IPS-18a (cell line): ENCODE measurements around the gene ZNF451.

Experiments used
- H3K27ac ChIP-seq: one replicate; pipeline ENCODE4 v1.5.1; 2013; ENCODE audit warnings: low read length
- H3K27me3 ChIP-seq: one replicate; pipeline ENCODE4 v1.6.1; 2013; ENCODE audit warnings: mild to moderate bottlenecking, low read length; ENCODE audit not compliant: control insufficient read depth, insufficient read depth
- H3K36me3 ChIP-seq: one replicate; pipeline ENCODE4 v1.6.1; 2013; ENCODE audit warnings: low read depth, low read length; ENCODE audit not compliant: control insufficient read depth
- H3K4me1 ChIP-seq: one replicate; pipeline ENCODE4 v1.6.1; 2013; ENCODE audit warnings: low read depth, low read length; ENCODE audit not compliant: control insufficient read depth
- H3K4me3 ChIP-seq: one replicate; pipeline ENCODE4 v1.5.1; 2013; ENCODE audit warnings: low read length
- H3K9ac ChIP-seq: one replicate; pipeline ENCODE4 v1.6.1; 2013; ENCODE audit warnings: mild to moderate bottlenecking, low read length, moderate library complexity
- H3K9me3 ChIP-seq: one replicate; pipeline ENCODE4 v1.6.1; 2013; ENCODE audit warnings: low read depth, low read length; ENCODE audit not compliant: control insufficient read depth

The ZNF451 gene

DNA sequence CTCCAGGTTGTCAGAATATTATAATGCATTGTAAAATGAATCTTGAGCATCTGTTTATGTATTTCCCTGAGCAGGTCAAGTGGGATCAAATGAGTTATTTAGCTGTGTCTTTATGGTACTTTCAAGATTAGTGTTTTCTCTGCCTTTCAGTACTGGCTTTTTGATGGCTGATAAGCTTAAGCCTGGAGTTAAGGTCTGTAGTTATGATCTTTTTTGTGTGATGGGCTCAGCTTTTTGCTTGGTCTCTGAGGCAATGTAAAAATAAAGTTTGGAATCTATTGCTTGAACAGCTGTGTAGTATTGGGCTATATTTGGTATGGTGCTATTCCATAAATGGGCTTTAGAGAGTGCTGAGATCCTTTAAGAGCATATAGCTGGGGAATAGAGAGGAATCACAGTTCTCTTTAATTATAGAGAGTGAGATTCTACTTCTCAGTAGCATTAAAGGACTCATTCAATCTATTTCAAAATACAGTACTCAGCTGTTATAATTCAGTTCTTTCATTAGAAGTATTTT, 40.7 kb downstream of the ZNF451 start:
- Histone ChIP-seq H3K9me3 (no peaks in the 10 kb centered on the region), H3K27ac (no peak overlapping the region), H3K9ac (no peak overlapping the region), H3K27me3 (no peaks in the 10 kb centered on the region), H3K4me3 (no peak overlapping the region), H3K36me3 (peaks cover 3% of the 10 kb centered on the region), H3K4me1 (no peaks in the 10 kb centered on the region)

DNA sequence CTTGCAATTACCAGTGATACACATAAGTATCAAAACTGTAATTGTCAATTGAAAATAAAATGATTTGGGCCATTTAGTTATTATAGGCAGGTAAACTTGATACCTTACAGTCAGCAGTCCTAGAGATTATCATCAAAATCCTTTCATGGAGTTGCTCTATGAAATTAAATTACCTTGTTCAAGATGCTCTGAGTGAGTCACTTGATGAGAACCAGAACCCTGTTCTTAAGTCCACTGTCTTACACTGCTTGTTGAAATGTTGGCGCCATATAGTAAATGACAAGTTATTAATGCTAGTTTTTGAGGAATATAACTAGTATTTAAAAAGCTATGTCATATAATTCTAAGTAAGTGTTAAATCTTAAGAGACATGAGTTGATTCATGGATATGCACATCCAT, 45.0 kb downstream of the ZNF451 start:
- H3K9ac ChIP-seq = no peak overlapping the region
- no peaks in the 10 kb centered on the region for H3K4me1 ChIP-seq
- no peaks in the 10 kb centered on the region for H3K36me3 ChIP-seq
- no peak overlapping the region for H3K4me3 ChIP-seq
- H3K27ac ChIP-seq = no peak overlapping the region
- no peaks in the 10 kb centered on the region for H3K27me3 ChIP-seq
- H3K9me3 ChIP-seq = no peaks in the 10 kb centered on the region

DNA sequence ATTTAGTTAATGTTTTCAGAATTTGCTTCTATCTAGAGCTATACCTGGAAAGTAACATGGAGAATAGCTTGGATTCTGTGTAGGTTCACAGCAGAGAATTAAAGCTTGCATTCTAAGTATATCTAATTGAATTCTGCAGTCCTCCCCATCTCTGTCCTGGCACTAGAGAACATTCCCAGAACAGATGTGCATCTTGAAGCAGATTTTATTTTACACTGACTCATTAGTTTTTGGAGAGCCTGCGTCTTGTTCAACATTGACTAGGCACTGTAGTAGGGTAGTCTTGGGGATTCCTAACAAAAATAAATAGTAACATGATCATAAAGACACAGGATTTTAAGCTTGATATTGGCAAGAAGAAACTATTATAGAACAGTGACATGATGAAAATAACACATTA, 45.9 kb downstream of the ZNF451 start:
- Histone ChIP-seq H3K9ac (no peak overlapping the region), H3K4me3 (no peak overlapping the region), H3K9me3 (no peaks in the 10 kb centered on the region), H3K27ac (no peak overlapping the region), H3K27me3 (no peaks in the 10 kb centered on the region), H3K36me3 (no peaks in the 10 kb centered on the region), H3K4me1 (no peaks in the 10 kb centered on the region)

DNA sequence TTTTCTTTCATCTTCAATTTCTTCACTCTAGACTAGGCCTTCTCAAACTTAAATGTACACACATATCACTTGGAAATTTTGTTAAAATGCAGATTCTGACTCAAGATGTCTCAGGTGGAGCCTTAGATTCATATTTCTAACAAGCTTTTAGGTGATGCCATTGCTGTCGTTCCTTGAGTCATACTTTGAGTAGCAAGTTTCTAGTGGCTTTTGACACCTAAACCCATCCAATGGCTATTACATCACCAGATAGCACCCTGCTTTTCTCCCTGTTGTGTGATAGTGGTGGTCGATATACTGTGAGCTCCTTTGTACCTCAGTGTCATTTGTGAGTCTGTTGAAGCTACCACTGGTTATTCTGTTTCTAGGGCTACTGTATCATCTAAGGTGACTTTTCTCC, 47.4 kb downstream of the ZNF451 start:
- H3K27ac ChIP-seq = no peak overlapping the region
- H3K9me3 ChIP-seq = no peaks in the 10 kb centered on the region
- no peak overlapping the region for H3K4me3 ChIP-seq
- H3K9ac ChIP-seq = no peak overlapping the region
- no peaks in the 10 kb centered on the region for H3K4me1 ChIP-seq
- H3K36me3 ChIP-seq = no peaks in the 10 kb centered on the region
- no peaks in the 10 kb centered on the region for H3K27me3 ChIP-seq

DNA sequence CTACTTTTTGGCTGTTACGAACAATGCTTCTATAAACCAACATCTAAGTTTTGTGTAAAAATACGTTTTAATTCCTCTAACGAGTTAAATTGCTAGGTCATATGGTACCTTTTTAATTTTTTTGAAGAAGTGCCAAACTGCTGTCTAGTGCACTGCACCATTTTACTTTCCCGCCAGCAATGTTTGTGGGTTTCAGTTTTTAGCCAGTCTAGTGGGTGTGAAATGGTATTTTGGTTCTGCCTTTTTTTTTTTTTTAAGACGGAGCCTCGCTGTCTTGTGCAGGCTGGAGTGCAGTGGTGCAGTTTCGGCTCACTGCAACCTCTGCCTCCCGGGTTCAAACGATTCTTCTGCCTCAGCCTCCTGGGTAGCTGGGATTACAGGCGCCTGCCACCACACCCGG, 48.0 kb downstream of the ZNF451 start:
- no peak overlapping the region for H3K9ac ChIP-seq

DNA sequence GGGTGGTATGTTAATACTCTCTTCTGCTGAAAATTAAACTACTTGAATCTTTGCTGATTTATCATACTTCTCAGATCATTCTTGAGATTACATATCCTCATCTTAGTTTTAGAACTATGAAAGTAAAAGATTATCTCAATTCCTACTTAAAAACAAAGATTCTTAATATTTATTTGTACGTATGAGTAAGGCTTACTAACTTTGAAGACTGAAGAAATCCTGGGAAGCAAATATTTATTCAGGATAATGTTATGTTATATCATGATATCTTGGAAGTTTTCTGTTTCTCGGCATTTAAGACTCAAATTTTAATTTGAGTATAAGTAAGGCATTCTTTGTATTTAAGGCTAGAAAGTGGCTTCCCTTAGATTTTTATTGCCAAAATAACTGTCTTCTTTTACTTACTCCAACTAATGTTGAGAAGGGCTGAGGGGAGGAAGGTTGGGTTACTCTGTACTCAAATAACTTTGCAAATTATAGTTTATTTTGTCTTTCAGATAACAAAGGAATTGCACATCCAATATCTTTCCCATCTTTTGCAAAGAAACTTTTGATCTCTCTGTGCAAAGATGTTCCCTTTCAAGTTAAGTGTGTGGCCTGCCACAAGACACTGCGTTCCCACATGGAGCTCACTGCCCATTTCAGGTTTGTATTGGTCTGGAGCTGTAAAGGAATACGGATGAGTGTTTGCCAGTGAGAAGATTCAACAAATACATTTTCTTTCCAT, 51.6 kb downstream of the ZNF451 start:
- H3K9me3 ChIP-seq = no peaks in the 10 kb centered on the region
- H3K27me3 ChIP-seq = no peaks in the 10 kb centered on the region
- H3K4me1 ChIP-seq = no peaks in the 10 kb centered on the region
- no peak overlapping the region for H3K4me3 ChIP-seq
- H3K27ac ChIP-seq = no peak overlapping the region
- no peak overlapping the region for H3K9ac ChIP-seq
- H3K36me3 ChIP-seq = no peaks in the 10 kb centered on the region

More for the DNA sequence above, 48.0 kb downstream of the ZNF451 start:
- H3K9me3 ChIP-seq = no peaks in the 10 kb centered on the region
- no peaks in the 10 kb centered on the region for H3K4me1 ChIP-seq
- H3K36me3 ChIP-seq = no peaks in the 10 kb centered on the region
- H3K27ac ChIP-seq = no peak overlapping the region
- H3K27me3 ChIP-seq = no peaks in the 10 kb centered on the region
- no peak overlapping the region for H3K4me3 ChIP-seq

DNA sequence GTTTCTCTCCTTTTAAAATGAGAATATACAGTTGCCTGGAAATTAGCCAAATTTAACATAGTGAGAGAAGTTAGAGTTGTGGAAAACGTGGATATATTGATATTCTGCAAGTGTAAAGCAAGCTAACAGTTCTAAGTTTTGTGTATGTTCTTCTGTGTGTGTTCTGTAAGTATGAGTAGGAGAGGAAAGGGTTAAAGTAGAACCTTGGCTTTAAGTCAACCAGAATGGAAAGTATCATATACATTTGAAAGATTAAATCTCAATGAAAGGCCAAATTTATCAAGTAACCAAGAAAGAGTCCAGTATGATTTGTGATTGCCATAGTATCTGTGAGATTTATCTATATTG, 52.2 kb downstream of the ZNF451 start:
- H3K9ac ChIP-seq = no peak overlapping the region
- H3K9me3 ChIP-seq = no peaks in the 10 kb centered on the region
- peaks cover 2% of the 10 kb centered on the region for H3K36me3 ChIP-seq
- H3K4me3 ChIP-seq = no peak overlapping the region
- no peak overlapping the region for H3K27ac ChIP-seq
- H3K27me3 ChIP-seq = no peaks in the 10 kb centered on the region
- no peaks in the 10 kb centered on the region for H3K4me1 ChIP-seq

DNA sequence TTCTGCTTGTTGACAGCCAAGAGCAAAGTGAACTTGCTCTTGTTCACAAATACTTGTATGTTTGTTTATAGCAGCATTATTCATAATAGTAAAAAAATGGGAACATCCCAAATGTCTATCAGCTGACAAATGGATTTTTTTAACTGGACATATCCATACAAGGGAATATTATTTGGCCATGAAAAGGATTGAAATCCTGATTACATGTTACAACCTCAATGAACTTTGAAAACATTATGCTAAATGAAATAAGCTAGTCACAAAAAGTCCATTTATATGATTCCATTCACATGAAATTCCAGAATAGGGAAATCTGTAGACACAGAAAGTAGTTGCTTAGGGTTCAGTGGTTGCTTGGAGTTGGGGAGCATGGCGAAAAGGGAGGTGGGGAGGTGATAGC, 53.7 kb downstream of the ZNF451 start:
- H3K36me3 ChIP-seq = peaks cover 16% of the 10 kb centered on the region
- no peak overlapping the region for H3K9ac ChIP-seq
- H3K9me3 ChIP-seq = no peaks in the 10 kb centered on the region
- no peaks in the 10 kb centered on the region for H3K27me3 ChIP-seq
- no peaks in the 10 kb centered on the region for H3K4me1 ChIP-seq
- no peak overlapping the region for H3K4me3 ChIP-seq
- H3K27ac ChIP-seq = no peak overlapping the region

DNA sequence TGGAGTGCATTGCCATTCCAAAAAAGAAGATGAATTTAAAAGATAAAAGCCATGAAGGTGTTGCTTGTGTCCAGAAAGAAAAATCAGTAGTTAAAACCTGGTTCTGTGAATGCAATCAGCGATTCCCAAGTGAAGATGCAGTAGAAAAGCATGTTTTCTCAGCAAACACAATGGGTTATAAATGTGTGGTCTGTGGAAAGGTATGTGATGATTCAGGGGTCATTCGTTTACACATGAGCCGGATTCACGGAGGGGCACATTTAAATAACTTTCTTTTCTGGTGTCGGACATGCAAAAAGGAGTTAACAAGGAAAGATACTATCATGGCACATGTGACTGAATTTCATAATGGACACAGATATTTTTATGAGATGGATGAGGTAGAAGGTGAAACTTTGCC, 57.4 kb downstream of the ZNF451 start:
- Histone ChIP-seq H3K4me1 (no peaks in the 10 kb centered on the region), H3K36me3 (peaks cover 32% of the 10 kb centered on the region), H3K9me3 (no peaks in the 10 kb centered on the region), H3K4me3 (no peak overlapping the region), H3K27me3 (no peaks in the 10 kb centered on the region), H3K9ac (no peak overlapping the region), H3K27ac (no peak overlapping the region)

DNA sequence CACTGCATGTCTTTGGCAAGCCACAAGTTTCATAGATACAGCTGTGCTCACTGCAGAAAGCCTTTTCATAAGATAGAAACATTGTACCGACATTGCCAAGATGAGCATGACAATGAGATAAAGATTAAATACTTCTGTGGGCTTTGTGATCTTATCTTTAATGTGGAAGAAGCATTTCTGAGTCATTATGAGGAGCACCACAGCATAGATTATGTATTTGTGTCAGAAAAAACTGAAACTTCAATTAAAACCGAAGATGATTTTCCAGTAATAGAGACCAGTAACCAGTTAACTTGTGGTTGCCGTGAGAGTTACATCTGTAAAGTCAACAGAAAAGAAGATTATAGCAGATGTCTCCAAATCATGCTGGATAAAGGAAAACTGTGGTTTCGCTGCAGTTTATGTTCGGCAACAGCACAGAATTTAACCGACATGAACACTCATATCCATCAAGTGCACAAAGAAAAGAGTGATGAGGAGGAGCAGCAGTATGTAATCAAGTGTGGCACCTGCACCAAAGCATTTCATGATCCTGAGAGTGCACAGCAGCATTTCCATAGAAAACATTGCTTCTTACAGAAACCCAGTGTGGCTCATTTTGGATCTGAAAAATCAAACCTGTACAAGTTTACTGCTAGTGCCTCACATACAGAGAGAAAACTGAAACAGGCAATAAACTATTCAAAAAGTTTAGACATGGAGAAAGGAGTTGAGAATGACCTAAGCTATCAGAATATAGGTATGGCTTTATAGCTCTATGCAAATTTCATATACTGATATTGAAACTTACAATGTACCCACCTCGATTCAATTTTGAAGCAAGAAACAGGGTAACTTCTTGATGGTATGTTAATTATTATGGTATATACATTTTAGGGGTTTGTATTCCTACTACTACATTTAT, 58.2 kb downstream of the ZNF451 start:
- Histone ChIP-seq H3K9ac (no peak overlapping the region), H3K36me3 (peaks cover 35% of the 10 kb centered on the region), H3K27ac (no peak overlapping the region), H3K4me1 (no peaks in the 10 kb centered on the region), H3K9me3 (no peaks in the 10 kb centered on the region), H3K27me3 (no peaks in the 10 kb centered on the region), H3K4me3 (no peak overlapping the region)

DNA sequence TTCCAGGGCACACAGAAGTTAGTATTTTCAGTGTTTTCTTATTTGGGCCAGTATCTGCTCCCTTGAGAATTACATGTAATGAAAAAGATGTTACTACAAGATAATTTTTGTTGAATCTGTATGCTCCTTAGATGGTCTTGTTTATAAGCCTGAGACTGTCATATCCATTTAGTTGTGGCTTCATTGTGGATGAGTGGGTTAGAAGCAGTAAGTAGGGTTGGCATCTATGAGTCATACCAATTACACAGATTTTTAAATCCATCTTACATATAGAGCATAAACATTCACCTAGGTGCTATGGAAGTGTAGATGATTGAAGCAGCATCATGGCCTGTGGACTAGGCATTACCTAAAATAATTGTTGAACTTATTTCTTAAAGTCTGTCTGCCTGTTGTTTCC, 68.7 kb downstream of the ZNF451 start:
- no peaks in the 10 kb centered on the region for H3K9me3 ChIP-seq
- no peak overlapping the region for H3K27ac ChIP-seq
- no peak overlapping the region for H3K4me3 ChIP-seq
- H3K4me1 ChIP-seq = no peaks in the 10 kb centered on the region
- H3K36me3 ChIP-seq = peaks cover 8% of the 10 kb centered on the region
- no peaks in the 10 kb centered on the region for H3K27me3 ChIP-seq
- H3K9ac ChIP-seq = no peak overlapping the region
